Thymus (tissue), 11 donors: ENCODE results near the gene TRPC6. TPM values are rescaled to one million over a fixed set of nuclear protein-coding genes. Genes with fewer than 3 reads are reported as not detected.

Source experiments
- DNase-seq, 9 donors: peaks; one replicate each; pipeline ENCODE4 v3.0.0-alpha.2; 2013; ENCODE audit warnings: low spot score in 9 of 9, low read depth in 6 of 9, missing footprints in 1 of 9
- H3K27ac ChIP-seq, 2 donors: one replicate each; pipeline ENCODE4 v1.5.1; 2013; ENCODE audit warnings: control low read depth in 1 of 2, low read depth in 1 of 2, low read length in 1 of 2, mild to moderate bottlenecking in 1 of 2, moderate library complexity in 1 of 2
- H3K27me3 ChIP-seq, 2 donors: one replicate each; pipeline ENCODE4 v1.5.1; 2013; ENCODE audit warnings: low read length in 1 of 2; ENCODE audit not compliant: control insufficient read depth in 2 of 2, insufficient read depth in 1 of 2
- H3K36me3 ChIP-seq, 2 donors: one replicate each; pipeline ENCODE4 v1.5.1; 2013; ENCODE audit warnings: low read length in 1 of 2, mild to moderate bottlenecking in 1 of 2, moderate library complexity in 1 of 2; ENCODE audit not compliant: control insufficient read depth in 2 of 2, insufficient read depth in 2 of 2
- H3K4me1 ChIP-seq, 2 donors: one replicate each; pipeline ENCODE4 v1.5.1; 2013; ENCODE audit warnings: low read length in 2 of 2; ENCODE audit not compliant: control insufficient read depth in 2 of 2, insufficient read depth in 2 of 2
- H3K4me3 ChIP-seq, 2 donors: one replicate each; pipeline ENCODE4 v1.5.1; 2013; ENCODE audit warnings: low read length in 2 of 2, control low read depth in 1 of 2, mild to moderate bottlenecking in 1 of 2
- H3K9me3 ChIP-seq, 2 donors: one replicate each; pipeline ENCODE4 v1.5.1; 2013; ENCODE audit warnings: low read length in 1 of 2, mild to moderate bottlenecking in 1 of 2; ENCODE audit not compliant: control insufficient read depth in 2 of 2, insufficient read depth in 1 of 2
- WGBS: extraction: QIAGEN DNeasy Blood & Tissue Kit; methylation state at CpG from one replicate; pipeline ENCODE4 v1.1.7; 2013; 5-methylcytosine and 5-hydroxymethylcytosine counted together
- polyA plus RNA-seq: library from polyadenylated mRNA; stranded (reverse); fragments of 200-250 nt; gene quantifications from one replicate; pipeline ENCODE4 v1.2.3, GENCODE V29; 2013
- total RNA-seq: library from RNA; stranded (reverse); fragments of 120-200 nt; gene quantifications from one replicate; pipeline ENCODE4 v1.2.4, GENCODE V29; 2013
- donor health status: healthy.

Gene TRPC6
- total and polyA plus RNA-seq, 2 donors: 0.55 to 1.3 TPM

GRCh38 chr11:101448881-101449442, 134.8 kb downstream of the TRPC6 start:
- Histone ChIP-seq H3K9me3 (no peaks in the 10 kb centered on the region), H3K4me3 (no peak overlapping the region), H3K27ac (no peak overlapping the region), H3K36me3 (no peaks in the 10 kb centered on the region), H3K4me1 (no peaks in the 10 kb centered on the region), H3K27me3 (no peaks in the 10 kb centered on the region)
- WGBS: 91% methylated on average over 5 of the region's 5 CpGs
- DNase-seq: no peak

DNA sequence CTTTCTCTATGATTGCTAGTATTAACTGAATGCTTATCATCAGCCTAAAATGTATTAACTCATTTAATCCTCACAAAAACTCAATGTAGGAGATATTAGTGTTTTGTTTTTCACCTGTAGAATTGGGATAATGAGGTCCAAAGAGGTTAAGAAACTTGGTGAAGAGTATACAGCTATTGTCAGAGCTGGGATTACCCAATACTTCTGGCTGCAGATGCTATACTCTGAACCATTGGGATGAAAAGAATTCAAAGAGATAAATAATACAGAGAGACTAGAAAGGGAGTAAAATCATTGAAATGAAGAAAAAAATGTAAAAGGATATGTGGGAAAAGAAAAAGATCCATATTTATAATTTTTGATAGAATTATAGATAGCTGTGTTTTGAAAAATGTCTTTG, 137.1 kb downstream of the TRPC6 start:
- H3K27me3 ChIP-seq: no peaks in the 10 kb centered on the region
- no peaks in the 10 kb centered on the region for H3K4me1 ChIP-seq
- no peaks in the 10 kb centered on the region for H3K9me3 ChIP-seq
- no peak overlapping the region for H3K27ac ChIP-seq
- DNase-seq: no peak
- no peaks in the 10 kb centered on the region for H3K36me3 ChIP-seq
- H3K4me3 ChIP-seq: no peak overlapping the region

DNA sequence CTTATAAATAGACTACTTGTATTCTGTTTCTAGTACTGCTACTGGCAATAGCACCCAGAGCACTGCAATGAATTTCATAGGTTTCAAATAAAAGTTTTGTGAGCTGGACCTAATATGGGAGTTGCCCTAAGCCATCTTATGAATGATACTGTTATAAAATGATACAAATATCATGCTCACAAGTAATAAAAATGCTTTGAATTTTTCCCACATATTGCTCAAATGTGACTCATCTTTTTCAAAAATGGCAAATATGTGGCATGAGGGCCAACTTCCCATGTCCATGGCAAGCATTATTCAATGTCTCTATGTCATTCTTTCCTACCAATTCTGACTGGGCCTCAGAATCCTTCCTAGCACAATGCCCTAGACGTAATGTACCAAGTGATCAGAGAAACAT, 137.6 kb downstream of the TRPC6 start:
- Histone ChIP-seq H3K36me3 (no peaks in the 10 kb centered on the region), H3K4me3 (no peak overlapping the region), H3K27ac (no peak overlapping the region), H3K4me1 (no peaks in the 10 kb centered on the region), H3K9me3 (no peaks in the 10 kb centered on the region), H3K27me3 (no peaks in the 10 kb centered on the region)
- 89% methylated on average over 1 of the region's 1 CpG for WGBS
- no peak for DNase-seq

GRCh38 chr11:101445761-101446160, 138.0 kb downstream of the TRPC6 start:
- Histone ChIP-seq H3K4me3 (no peak overlapping the region), H3K36me3 (no peaks in the 10 kb centered on the region), H3K9me3 (no peaks in the 10 kb centered on the region), H3K27ac (no peak overlapping the region), H3K4me1 (no peaks in the 10 kb centered on the region), H3K27me3 (no peaks in the 10 kb centered on the region)
- DNase-seq: no peak

- Histone ChIP-seq H3K36me3 (no peaks in the 10 kb centered on the region), H3K27me3 (no peaks in the 10 kb centered on the region), H3K27ac (no peak overlapping the region), H3K4me3 (no peak overlapping the region), H3K4me1 (no peaks in the 10 kb centered on the region), H3K9me3 (no peaks in the 10 kb centered on the region)
- DNase-seq: no peak
- WGBS: 83% methylated on average over 1 of the region's 1 CpG
Measured at GRCh38 chr11:101444851-101445250, 139.0 kb downstream of the TRPC6 start.

GRCh38 chr11:101444164-101444563, 139.6 kb downstream of the TRPC6 start:
- no peaks in the 10 kb centered on the region for H3K27me3 ChIP-seq
- H3K27ac ChIP-seq: no peak overlapping the region
- no peak overlapping the region for H3K4me3 ChIP-seq
- DNase-seq: no peak
- H3K9me3 ChIP-seq: no peaks in the 10 kb centered on the region
- H3K36me3 ChIP-seq: no peaks in the 10 kb centered on the region
- no peaks in the 10 kb centered on the region for H3K4me1 ChIP-seq
- 46% methylated on average over 5 of the region's 5 CpGs for whole genome bisulfite sequencing

GRCh38 chr11:101442936-101443521, 140.8 kb downstream of the TRPC6 start:
- H3K4me3 ChIP-seq: no peak overlapping the region
- no peak for DNase-seq
- H3K27me3 ChIP-seq: no peaks in the 10 kb centered on the region
- 94% methylated on average over 8 of the region's 8 CpGs for WGBS
- no peaks in the 10 kb centered on the region for H3K4me1 ChIP-seq
- no peak overlapping the region for H3K27ac ChIP-seq
- no peaks in the 10 kb centered on the region for H3K36me3 ChIP-seq
- no peaks in the 10 kb centered on the region for H3K9me3 ChIP-seq

DNA sequence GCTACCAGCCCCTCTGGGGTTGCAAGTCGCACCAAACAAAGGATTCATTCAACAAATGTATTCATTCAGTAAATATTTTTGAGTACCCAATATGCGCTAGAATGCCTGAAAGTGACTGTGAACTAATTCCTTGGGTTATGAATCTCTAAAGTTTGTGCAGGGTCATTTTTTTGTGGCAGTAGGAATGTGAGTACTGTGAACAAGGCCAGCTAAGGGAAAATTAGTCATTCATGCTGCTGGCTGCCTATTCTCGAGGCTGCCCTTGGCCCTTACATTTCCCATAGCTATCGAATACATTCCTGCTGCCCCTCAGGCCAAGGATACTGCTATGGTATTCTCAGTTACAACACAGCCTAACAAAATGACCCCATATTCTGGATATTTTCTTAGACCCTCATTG, 141.6 kb downstream of the TRPC6 start:
- Histone ChIP-seq H3K4me3 (no peak overlapping the region), H3K27me3 (no peaks in the 10 kb centered on the region), H3K36me3 (no peaks in the 10 kb centered on the region), H3K9me3 (no peaks in the 10 kb centered on the region), H3K27ac (no peak overlapping the region), H3K4me1 (no peaks in the 10 kb centered on the region)
- 90% methylated on average over 4 of the region's 4 CpGs for WGBS
- DNase-seq: no peak

- Histone ChIP-seq H3K27ac (no peak overlapping the region), H3K4me1 (no peaks in the 10 kb centered on the region), H3K9me3 (no peaks in the 10 kb centered on the region), H3K4me3 (no peak overlapping the region), H3K27me3 (no peaks in the 10 kb centered on the region), H3K36me3 (no peaks in the 10 kb centered on the region)
- no peak for DNase-seq
- 92% methylated on average over 1 of the region's 1 CpG for WGBS
Measured at GRCh38 chr11:101441747-101442146, 142.1 kb downstream of the TRPC6 start.
